ENCODE data around the gene STAG3.
"Not testable (repeated sequence)": the region's sequence is repeated elsewhere in the genome, so short reads cannot be mapped to it uniquely, and the experiment has no call there.

The STAG3 gene

GRCh38 chr7:100176096-100177044, 1.3 kb upstream of the STAG3 start:
- DNase-seq, result no peak

- not testable (repeated sequence) for DNase-seq
Measured at GRCh38 chr7:100180084-100180483, 2.4 kb downstream of the STAG3 start.

- DNase-seq, result not testable (repeated sequence)
Measured at GRCh38 chr7:100182616-100183015, 4.9 kb downstream of the STAG3 start.

- not testable (repeated sequence) for DNase-seq
Measured at GRCh38 chr7:100183090-100183489, 5.4 kb downstream of the STAG3 start.

- peak; percentile 80 for DNase-seq
Measured at GRCh38 chr7:100185726-100186125, 8.0 kb downstream of the STAG3 start.

GRCh38 chr7:100189061-100189460, 11.3 kb downstream of the STAG3 start:
- no peak for DNase-seq

- no peak for DNase-seq
Measured at GRCh38 chr7:100190048-100190711, 12.5 kb downstream of the STAG3 start.

- no peak for DNase-seq
Measured at GRCh38 chr7:100191775-100192174, 14.1 kb downstream of the STAG3 start.

GRCh38 chr7:100192281-100192862, 14.7 kb downstream of the STAG3 start:
- DNase-seq, result not testable (repeated sequence)

- no peak for DNase-seq
Measured at GRCh38 chr7:100192969-100193368, 15.3 kb downstream of the STAG3 start.

GRCh38 chr7:100195222-100195621, 17.5 kb downstream of the STAG3 start:
- no peak for DNase-seq

GRCh38 chr7:100195901-100196322, 18.2 kb downstream of the STAG3 start:
- not testable (repeated sequence) for DNase-seq

- DNase-seq, result no peak
Measured at GRCh38 chr7:100198266-100198665, 20.5 kb downstream of the STAG3 start.

- DNase-seq, result no peak
Measured at GRCh38 chr7:100200693-100201092, 23.0 kb downstream of the STAG3 start.

- no peak for DNase-seq
Measured at GRCh38 chr7:100204454-100204853, 26.7 kb downstream of the STAG3 start.

- no peak for DNase-seq
Measured at GRCh38 chr7:100208911-100209408, 31.2 kb downstream of the STAG3 start.

GRCh38 chr7:100209493-100209892, 31.8 kb downstream of the STAG3 start:
- DNase-seq, result no peak

GRCh38 chr7:100210805-100211204, 33.1 kb downstream of the STAG3 start:
- DNase-seq, result no peak

- DNase-seq, result no peak
Measured at GRCh38 chr7:100211342-100211780, 33.6 kb downstream of the STAG3 start.

GRCh38 chr7:100212631-100213286, 35.0 kb downstream of the STAG3 start:
- DNase-seq, result no peak

GRCh38 chr7:100213672-100214071, 36.0 kb downstream of the STAG3 start:
- no peak for DNase-seq

- not testable (repeated sequence) for DNase-seq
Measured at GRCh38 chr7:100214356-100214755, 36.6 kb downstream of the STAG3 start.

GRCh38 chr7:100215895-100216294, 38.2 kb downstream of the STAG3 start:
- DNase-seq, result no peak
